Measurements from ENCODE around the gene PYGO2.
"Not testable (repeated sequence)": the region's sequence is repeated elsewhere in the genome, so short reads cannot be mapped to it uniquely, and the experiment has no call there.

PYGO2 gene

DNA sequence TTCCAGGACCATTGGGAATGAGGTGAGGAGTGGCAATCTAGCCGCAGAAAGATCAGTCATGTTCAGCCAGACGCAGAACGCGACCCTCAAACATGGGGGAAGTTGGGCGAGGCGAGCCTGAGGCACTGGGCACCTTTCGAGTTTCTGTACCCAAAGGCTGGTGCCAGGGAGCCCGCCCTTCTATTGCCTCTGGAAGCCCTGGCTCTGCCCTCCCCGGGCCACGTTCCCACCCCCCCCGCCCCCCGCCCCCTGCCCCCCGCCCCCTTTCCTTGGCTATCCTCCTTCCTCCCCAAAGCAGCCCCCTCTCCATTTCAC, 38.8 kb upstream of the PYGO2 start:
- DNase-seq (ENCODE audit: low spot score) = no peak

DNA sequence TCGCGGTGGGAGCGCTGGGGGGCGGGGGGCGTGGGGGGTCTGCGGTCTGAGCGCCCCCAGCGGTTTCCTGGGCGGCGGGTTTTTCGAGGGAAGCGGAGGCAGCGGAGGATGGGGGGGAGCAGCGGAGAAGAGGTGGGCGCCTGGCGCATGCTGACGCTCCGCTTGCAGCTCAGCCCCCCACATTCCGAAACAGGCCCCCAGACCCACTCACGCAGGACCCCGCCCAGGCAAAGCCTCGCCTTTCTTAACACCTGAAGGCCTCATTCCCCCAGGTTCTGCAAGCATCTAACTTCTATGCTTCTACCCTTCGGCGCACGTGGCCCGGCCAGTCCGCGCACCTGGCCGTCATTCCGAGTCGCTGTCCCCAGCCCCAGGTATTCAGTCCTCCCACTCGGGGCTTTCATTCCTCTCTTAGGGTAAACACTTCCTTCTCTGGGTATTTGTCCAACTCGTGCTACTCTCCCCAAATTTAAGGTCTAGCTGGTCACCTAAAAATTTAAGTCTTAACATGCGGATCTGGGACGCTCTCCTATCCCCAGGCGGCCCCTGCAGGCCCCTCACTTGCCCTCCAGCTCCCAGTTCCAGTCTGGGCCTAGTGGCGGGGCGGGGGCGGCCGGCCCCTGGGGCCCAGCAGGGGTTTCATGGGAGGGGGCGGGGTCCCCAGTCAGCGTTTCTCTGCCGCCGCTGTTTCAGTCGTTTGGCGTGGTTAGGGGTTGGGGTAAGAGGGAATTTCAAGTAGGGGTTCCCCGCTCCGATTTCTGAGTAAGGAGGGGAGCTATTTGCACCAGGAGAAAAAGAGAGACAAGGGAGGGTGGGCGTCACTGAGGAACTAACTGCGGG, 38.2 kb upstream of the PYGO2 start:
- peak; percentile 43 for DNase-seq (ENCODE audit: low spot score)

DNA sequence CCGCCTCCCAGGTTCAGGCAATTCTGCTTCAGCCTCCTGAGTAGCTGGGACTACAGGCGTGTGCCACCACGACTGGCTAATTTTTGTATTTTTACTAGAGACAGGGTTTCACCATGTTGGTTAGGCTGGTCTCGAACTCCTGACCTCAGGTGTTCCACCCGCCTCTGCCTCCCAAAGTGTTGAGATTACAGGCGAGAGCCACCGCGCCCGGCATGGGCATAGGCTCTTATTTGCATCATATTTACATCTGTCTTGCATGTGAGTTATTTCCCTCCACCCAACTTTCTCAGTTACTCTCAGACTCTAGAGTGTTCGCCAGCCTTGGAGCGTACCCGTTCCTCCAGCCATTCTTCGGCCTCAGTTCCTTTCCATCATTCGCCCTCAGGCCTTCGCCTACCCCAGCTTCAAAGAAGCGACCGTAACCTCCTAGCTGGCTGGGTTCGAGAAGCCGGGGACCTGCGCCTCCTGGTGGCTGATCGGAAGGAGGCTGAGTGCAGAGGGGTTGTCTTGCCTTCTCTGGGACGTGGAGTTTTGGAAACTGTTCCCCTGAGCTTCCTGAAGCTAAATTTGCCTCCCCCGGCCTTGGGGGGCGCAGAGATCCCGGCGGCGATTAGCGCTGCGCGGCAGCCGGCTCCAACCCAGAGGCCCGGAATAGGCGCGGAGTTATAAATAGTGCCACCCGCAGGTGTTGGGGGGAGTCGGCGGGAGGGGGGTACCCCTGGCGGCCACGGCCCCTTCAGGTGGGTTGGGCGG, 37.4 kb upstream of the PYGO2 start:
- DNase-seq (ENCODE audit: low spot score) = peak; percentile 74

DNA sequence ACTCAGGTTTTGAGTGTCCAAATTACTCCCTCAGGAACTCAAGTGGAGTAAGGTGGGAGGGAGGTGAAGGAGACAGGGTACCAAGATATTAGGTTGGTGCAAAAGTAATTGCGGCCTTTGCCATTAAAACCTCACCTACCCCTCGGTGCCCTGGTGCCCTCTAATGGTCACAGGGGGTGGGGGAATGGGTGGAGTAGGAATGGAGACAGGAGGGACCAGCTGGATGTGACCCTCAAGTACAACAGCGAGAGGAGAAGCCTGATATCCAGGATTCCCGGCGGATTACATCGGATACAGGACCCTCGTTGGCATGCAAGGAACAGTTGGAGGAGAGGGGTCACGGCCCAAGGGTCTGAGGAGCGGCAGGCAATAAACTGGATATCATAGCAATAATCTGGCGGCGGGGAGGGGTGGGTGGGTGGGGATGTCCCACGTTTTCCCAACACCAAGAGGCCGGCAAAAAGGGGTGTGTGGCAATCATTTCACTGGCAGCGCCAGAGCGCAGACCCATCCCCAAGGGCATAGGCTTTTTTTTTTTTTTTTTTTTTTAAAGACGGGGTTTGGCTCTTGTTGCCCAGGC, 36.7 kb upstream of the PYGO2 start:
- DNase-seq (ENCODE audit: low spot score) = no peak

DNA sequence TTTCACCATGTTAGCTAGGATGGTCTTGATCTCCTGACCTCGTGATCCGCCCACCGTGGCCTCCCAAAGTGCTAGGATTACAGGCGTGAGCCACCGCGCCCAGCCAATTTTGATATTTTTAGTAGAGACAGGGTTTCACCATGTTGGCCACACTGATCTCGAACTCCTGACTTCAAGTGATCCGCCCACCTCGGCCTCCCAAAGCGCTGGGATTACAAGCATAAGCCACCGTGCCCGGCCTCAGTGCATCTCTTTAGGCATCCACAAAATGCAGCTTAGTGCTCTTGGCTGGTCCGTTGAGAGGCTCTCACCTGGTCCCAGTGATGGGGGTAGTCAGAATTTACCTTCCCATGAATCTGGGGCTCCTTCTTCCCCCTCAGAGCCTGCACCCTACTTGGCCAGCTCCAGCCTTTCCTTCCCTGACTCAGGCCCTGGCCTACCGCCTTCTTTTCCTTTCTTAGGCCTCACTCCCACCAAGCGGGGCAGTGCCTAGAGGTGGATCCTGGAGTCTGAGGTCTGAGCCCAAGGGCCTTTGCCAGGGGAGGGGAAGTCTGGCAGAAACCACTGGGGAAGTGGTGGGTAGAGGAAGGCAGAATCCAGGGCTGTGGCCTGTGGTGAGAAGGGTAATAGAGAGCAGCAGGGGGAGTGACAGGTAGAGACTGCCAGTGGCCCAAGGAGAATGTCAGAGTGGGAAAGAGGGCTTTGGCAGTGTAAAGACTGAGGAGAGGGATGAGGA, 35.6 kb upstream of the PYGO2 start:
- DNase-seq (ENCODE audit: low spot score) = no peak

DNA sequence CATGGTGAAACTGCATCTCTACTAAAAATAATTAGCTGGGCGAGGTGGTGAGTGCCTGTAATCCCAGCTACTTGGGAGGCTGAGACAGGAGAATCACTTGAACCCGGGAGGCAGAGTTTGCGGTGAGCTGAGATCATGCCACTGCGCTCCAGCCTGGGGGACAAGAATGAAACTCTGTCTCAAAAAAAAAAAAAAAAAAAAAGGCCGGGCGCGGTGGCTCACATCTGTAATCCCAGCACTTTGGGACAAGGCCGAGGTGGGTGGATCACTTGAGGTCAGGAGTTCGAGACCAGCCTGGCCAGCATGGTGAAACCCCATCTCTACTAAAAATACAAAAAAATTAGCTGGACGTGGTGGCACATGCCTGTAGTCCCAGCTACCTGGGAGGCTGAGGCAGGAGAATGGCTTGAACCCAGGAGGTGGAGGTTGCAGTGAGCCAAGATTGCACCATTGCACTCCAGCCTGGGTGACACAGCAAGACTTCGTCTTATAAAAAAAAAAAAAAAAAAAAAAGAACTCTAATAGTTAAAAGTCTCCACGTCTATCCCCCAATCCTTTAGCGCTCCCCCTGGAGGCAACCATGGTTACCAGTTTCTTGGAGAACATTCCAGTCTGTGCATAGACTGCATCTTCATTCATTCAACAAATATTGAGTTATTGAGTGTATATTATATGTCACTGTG, 33.9 kb upstream of the PYGO2 start:
- DNase-seq (ENCODE audit: low spot score) = not testable (repeated sequence)

DNA sequence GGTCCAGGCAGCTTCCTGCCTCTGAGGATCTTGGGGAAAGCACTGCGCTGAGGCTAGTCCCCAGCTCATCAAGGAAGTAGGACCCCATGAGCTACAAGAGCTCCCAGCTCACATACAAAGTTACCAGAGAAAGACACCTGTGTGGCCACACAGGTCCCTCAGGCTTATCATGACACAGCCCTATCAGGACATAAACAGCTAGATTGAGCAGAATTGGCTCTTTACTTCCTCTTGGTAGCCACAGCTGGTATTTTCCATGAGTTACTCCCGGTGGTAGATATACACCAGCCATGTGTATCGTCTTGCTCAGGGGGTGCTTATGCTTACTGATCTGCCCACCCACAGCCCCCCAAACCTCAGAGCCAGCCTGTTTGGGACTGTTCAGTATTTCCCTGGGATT, 33.0 kb upstream of the PYGO2 start:
- DNase-seq (ENCODE audit: low spot score) = no peak

DNA sequence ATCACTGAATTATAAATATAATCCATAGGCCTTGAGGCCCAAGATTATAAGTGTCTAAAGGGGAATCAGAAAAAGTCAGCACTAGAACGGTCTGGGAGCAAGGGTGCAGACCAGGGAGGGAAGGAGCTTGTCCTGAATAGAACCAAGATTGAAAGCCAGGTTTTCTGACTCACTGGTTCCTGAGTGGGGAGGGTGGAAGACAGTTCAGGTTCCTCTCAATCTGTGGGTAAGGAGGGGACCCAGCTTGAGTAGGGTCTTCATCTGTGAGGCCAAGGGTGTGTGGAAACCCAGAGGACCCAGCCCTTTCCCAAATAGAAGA, 32.6 kb upstream of the PYGO2 start:
- DNase-seq (ENCODE audit: low spot score) = no peak

DNA sequence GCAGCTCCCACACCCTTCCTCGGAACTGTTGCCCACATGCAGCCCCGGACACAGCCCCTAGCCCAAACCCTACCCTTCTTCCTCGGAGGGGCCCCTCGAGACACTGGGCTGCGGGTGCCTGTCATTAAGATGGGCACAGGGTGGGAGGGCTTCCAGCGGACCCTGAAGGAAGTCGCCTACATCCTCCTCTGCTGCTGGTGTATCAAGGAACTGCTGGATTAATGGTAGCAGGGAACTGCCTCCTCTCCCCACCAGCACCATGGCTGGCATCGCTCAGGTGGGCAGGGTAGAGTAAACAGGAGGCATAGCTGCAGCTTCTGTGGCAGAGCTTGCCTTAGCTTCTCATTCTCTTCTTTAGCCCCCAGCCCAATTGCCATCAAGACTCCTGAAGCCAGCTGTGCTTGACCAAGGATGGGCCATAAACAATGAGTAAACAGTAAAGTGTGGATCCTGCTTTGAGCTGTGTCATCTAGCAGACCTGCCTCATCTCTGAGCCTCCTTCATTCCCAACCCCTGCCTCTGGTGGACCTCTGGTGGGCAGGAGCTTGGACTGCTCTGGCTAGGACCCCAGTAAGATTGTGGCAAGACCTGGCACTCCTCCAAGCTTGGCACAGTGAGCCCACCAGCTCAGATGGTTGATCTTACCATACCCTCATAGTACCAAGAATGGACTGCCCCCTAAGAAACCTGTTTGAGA, 32.1 kb upstream of the PYGO2 start, which contains the start of gene LENEP:
Gene LENEP (plus strand): TSS at position 15 of the 697 bp plus-strand sequence. CDS start 22 bp downstream, at position 37.
- DNase-seq (ENCODE audit: low spot score) = no peak

DNA sequence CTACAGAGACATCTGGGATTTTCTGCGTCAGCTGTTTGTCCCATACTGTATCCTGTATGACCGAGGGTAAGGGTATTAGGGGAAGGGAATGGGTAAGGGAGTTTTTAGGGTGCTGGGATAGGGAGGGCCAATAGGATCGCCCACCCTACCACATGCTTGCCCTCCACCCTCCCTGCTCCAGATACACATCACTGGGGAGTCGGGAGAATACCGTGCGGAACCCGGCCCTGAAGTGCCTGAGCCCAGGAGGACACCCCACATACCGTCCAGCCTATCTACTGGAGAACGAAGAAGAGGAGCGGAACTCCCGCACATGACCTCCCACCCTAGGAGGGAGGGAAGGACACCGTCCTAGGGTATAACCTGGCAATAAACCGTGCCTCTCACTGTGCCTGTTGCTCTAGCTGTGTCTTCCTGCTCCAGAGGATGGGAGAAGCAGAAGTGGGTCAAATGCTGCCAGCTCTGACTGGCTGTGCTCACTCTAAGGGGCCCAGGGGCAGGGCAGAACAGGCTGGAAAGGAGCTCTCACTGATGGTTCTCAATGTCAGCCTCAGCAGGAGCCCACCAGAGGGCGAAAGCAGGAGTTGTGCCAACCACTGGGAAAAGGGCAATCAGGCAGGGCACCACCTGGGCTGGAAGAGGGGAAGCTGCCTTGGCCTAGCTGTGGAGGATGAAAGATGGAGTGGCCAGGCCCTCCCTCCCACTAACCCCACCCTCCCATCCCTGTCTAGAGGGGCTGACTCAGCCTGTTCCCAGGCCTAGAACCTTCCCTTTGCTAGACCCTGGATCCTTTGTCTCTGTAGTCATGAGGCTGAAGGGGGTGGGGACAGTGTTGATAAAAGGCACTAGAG, 31.4 kb upstream of the PYGO2 start:
- no peak for DNase-seq (ENCODE audit: low spot score)

DNA sequence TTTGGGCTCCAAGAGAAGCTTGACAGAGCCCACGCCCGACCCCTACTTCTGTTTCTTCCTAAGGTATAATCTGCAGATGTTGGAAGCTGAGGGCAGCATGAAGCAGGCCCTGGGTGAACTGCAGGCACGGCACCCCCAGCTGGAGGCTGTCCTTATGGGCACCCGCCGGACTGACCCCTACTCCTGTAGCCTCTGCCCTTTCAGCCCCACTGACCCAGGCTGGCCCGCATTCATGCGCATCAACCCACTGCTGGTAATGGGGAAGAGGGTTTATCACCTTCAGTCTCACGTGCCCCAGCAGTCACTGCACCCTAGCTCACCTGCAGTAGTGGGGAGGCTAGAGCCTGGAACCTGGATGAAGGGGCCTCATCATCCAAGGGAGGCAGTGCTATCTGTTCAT, 28.7 kb upstream of the PYGO2 start:
- no peak for DNase-seq (ENCODE audit: low spot score)

DNA sequence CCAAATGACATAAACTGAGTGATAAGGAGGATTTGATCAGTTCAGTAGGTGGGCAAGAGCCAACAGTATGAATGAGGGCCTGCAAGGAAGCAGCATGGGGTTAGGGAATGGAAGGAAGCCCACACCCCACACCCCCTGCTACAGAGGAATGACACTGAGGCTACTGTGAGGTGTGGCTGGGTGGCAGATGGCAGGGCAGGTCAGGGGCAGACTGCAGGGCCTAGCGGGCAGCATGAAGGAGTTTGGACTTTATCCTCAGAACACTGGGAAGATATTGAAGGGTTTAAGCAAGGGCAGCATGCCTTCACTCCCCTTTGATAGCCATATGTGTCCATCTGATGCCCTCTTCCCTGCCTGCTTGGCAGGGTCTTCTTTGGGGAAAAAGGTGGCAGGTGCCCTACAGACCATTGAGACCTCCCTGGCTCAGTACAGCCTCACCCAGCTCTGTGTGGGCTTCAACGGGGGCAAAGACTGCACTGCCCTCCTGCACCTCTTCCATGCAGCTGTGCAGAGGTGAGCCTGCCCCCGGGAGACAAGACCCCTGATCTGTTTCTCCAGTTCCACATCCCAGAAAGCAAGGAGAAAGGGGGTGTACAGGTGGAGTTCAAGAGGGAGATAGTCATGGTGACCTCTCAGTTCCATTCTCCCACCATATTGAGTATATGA, 27.7 kb upstream of the PYGO2 start:
- DNase-seq (ENCODE audit: low spot score) = no peak

DNA sequence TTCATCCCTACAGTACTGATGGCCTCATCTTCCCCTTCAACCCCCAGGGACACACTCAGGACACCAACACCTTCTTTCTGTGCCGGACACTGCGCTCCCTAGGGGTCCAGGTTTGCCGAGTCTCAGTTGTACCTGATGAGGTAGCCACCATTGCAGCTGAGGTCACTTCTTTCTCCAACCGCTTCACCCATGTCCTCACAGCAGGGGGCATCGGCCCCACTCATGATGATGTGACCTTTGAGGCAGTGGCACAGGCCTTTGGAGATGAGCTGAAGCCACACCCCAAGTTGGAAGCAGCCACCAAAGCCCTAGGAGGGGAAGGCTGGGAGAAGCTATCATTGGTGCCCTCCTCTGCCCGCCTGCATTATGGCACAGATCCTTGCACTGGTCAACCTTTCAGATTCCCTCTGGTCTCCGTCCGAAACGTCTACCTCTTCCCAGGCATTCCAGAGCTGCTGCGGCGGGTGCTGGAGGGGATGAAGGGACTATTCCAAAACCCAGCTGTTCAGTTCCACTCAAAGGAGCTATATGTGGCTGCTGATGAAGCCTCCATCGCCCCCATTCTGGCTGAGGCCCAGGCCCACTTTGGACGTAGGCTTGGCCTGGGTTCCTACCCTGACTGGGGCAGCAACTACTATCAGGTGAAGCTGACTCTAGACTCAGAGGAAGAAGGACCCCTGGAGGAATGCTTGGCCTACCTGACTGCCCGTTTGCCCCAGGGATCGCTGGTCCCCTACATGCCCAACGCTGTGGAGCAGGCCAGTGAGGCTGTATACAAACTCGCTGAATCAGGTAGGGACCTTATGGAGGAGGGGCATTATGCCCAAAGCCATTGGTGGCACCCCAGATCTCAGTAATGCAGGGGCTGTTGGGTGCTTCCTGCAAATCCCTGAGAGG, 26.7 kb upstream of the PYGO2 start:
- DNase-seq (ENCODE audit: low spot score) = no peak

DNA sequence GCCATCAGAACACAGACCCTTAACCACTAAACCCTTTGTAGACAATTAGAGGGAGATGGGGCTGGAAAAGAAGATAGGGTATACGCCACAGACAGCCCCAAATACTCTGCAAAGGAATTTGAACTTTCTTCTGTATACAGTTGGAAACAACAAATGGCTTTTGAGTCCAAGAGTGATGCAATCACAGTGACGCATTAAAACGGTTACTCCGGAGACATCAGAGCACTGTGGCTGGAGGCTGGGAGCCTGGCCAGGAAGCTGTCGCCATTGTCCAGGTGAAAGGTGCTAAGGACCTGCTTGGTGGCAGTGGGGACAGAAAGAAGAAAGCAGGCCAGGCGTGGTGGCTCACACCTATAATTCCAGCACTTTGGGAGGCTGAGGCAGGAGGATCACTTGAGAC, 25.7 kb upstream of the PYGO2 start:
- DNase-seq (ENCODE audit: low spot score) = no peak

DNA sequence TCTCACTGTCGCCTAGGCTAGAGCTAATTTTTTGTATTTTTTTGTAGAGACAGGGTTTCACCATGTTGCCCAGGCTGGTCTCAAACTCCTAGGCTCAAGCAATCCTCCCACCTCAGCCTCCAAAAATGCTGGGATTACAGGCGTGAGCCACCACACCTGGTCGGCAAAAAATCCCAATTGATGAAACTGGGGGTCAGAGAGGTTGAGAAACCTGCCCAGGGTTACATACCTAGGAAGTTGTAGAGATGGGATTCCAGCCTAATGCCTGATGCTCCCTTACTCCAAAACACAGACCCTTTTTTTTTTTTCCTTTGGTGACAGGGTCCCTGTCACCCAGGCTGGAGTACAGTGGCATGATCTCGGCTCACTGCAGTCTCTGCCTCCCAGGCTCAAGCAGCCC, 25.2 kb upstream of the PYGO2 start:
- not testable (repeated sequence) for DNase-seq (ENCODE audit: low spot score)

DNA sequence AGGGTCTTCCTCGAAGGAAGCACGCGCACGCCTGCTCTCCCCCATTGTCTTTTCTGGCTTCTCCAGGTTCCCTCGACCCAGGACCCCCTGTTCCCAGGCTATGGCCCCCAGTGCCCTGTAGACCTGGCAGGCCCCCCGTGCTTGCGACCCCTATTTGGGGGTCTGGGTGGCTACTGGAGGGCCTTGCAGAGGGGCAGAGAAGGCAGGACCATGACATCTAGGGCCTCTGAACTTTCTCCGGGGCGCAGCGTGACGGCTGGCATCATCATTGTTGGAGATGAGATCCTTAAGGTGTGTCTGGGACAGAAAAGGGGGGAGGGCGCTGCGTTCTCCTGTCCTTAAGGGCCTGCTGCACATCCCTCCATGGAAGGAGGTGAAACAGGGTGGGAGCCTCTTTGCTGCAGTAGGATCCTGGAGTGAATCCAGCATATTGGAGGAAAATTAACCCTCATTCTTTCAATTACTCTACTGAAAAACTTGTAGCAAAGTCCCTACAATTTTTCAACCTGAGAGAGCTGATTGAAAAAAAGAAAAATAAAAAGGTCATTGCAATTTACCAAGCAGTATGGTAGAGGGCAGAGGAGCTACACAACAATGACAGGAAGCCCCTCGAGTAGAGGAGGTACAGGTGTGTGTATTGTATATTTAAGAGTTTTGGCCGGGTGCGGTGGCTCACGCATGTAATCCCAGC, 22.3 kb upstream of the PYGO2 start:
- no peak for DNase-seq (ENCODE audit: low spot score)

DNA sequence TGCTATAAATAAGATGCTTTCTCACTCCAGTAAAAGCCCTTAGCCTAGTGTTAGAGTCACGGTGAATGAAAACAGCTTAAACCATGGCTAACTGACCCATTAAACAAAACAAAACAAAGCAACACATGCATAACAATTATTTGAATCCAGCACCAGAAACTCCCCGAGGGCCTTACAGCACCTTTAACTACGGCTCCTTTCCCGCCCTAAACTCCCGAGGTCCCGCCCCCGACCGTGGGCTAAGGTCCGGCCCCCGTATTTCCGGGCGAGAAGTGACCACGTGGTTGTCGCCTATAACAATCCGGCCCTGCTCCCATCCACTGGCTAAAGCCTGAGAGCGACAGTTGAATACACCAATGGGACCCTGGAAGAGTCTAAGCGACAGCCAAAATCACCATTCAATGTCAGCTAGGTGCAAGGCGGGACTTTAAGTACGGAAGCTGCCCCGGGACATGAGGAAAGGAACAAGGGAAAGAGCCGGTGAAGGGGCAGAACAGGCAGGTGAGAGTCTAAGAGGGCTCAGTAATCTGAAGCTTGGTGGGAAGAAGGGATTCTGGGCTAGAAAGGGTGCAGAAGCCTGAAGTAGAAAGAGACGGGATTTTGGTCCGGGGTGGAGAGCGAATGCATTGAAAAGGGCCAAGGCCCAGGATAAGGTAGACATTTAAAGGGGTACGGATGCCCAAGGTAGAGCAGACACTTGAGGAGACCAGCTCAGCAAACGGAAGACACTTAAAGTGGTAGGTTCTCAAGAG, 21.5 kb upstream of the PYGO2 start, which contains the start of gene FLAD1:
Gene FLAD1 (plus strand): TSS at position 448 of the 752 bp plus-strand sequence. CDS start 351 bp downstream, outside the sequence.
- DNase-seq (ENCODE audit: low spot score) = peak; percentile 99

All from CD4-positive, alpha-beta T cell treated with Interleukin-2 at 100 ng/mL for 4 hours (primary cell).